ENCODE data around the gene NT5C1A.

Gene NT5C1A

GRCh38 chr1:39671793-39672550 lies at the start of gene NT5C1A:
TSS of gene NT5C1A (minus strand) at chr1:39672107. CDS start at chr1:39672038, 69 bp downstream.
- no peak for TF ChIP-seq Cebpa-rat (IDR thresholded peaks at IDR 0.05)
- Histone ChIP-seq H3K9ac (peak within 1 kb of the TSS; percentile 49 to 78 (median 70)), H3K36me3 (no peaks in the 10 kb centered on the region), H3K4me2 (peak within 1 kb of the TSS; percentile 95 to 100 (median 99)), H3K9me3 (replicated peaks in 1 of 11) (no peaks in the 10 kb centered on the region), H3K27me3 (peaks cover 20 to 28% (median 23%) of the 10 kb centered on the region in 11 experiments), H4K20me1 (peaks cover 0 to 7% (median 0%) of the 10 kb centered on the region in 11 experiments; a peak in 2 of 22 replicates), H3K4me3 (peak within 1 kb of the TSS; percentile 54 to 74 (median 64)), H3K27ac (0 out of 22 replicates have a peak within 1 kb of the TSS, but pooled peaks of 1 of the 11 experiments have one; percentile 6), H3K4me1 (peaks cover 12 to 33% (median 30%) of the 10 kb centered on the region in 10 experiments)

- Histone ChIP-seq H3K27ac (no peak overlapping the region), H3K4me3 (no peak overlapping the region), H3K4me2 (no peak overlapping the region), H3K4me1 (peaks cover 0 to 7% (median 0%) of the 10 kb centered on the region in 10 experiments; a peak in 3 of 20 replicates), H3K36me3 (no peaks in the 10 kb centered on the region), H3K9me3 (replicated peaks in 1 of 11) (no peaks in the 10 kb centered on the region), H3K9ac (no peak overlapping the region), H3K27me3 (peaks cover 0 to 6% (median 0%) of the 10 kb centered on the region in 11 experiments; a peak in 3 of 22 replicates), H4K20me1 (no peaks in the 10 kb centered on the region)
- no peak for TF ChIP-seq Cebpa-rat (IDR thresholded peaks at IDR 0.05)
Measured at GRCh38 chr1:39721664-39722063, 49.8 kb upstream of the NT5C1A start.

- Histone ChIP-seq H3K36me3 (no peaks in the 10 kb centered on the region), H3K4me3 (no peak overlapping the region), H3K4me2 (peak overlapping the region in 2 of 11 experiments; percentile 7 to 35; a peak in 1 of 22 replicates), H4K20me1 (no peaks in the 10 kb centered on the region), H3K4me1 (peaks cover 0 to 7% (median 0%) of the 10 kb centered on the region in 10 experiments; a peak in 3 of 20 replicates), H3K9ac (peak overlapping the region in 2 of 11 experiments; percentile 15 to 48; a peak in 2 of 22 replicates), H3K9me3 (replicated peaks in 1 of 11) (no peaks in the 10 kb centered on the region), H3K27me3 (no peaks in the 10 kb centered on the region), H3K27ac (peak overlapping the region in 2 of 11 experiments; percentile 37 to 68; a peak in 3 of 22 replicates)
- TF ChIP-seq Cebpa-rat (IDR thresholded peaks at IDR 0.05): no peak
Measured at GRCh38 chr1:39720094-39720999, 48.4 kb upstream of the NT5C1A start.

GRCh38 chr1:39717809-39718208 lies 45.9 kb upstream of the NT5C1A start:
- no peaks in the 10 kb centered on the region for H4K20me1 ChIP-seq
- 0 out of 22 replicates have a peak overlapping the region, but pooled peaks of 1 of the 11 experiments have one; percentile 6 for H3K9ac ChIP-seq
- no peaks in the 10 kb centered on the region for H3K9me3 ChIP-seq (replicated peaks in 1 of 11)
- H3K27me3 ChIP-seq: no peaks in the 10 kb centered on the region
- H3K4me3 ChIP-seq: no peak overlapping the region
- peaks cover 0 to 12% (median 9%) of the 10 kb centered on the region in 10 experiments; a peak in 14 of 20 replicates for H3K4me1 ChIP-seq
- no peak overlapping the region for H3K27ac ChIP-seq
- H3K36me3 ChIP-seq: no peaks in the 10 kb centered on the region
- H3K4me2 ChIP-seq: no peak overlapping the region
- no peak for TF ChIP-seq Cebpa-rat (IDR thresholded peaks at IDR 0.05)

- no peak overlapping the region for H3K4me3 ChIP-seq
- 0 out of 22 replicates have a peak, but pooled peaks cover 0 to 6% (median 0%) of the 10 kb centered on the region in 11 experiments for H3K9me3 ChIP-seq (replicated peaks in 1 of 11)
- H4K20me1 ChIP-seq: no peaks in the 10 kb centered on the region
- no peak overlapping the region for H3K9ac ChIP-seq
- no peaks in the 10 kb centered on the region for H3K36me3 ChIP-seq
- no peaks in the 10 kb centered on the region for H3K27me3 ChIP-seq
- TF ChIP-seq Cebpa-rat (IDR thresholded peaks at IDR 0.05): no peak
- H3K4me1 ChIP-seq: peaks cover 0 to 10% (median 8%) of the 10 kb centered on the region in 10 experiments; a peak in 11 of 20 replicates
- peak overlapping the region in 1 of 11 experiments; percentile 34; a peak in 1 of 22 replicates for H3K4me2 ChIP-seq
- no peak overlapping the region for H3K27ac ChIP-seq
Measured at GRCh38 chr1:39713557-39713956, 41.6 kb upstream of the NT5C1A start.

DNA sequence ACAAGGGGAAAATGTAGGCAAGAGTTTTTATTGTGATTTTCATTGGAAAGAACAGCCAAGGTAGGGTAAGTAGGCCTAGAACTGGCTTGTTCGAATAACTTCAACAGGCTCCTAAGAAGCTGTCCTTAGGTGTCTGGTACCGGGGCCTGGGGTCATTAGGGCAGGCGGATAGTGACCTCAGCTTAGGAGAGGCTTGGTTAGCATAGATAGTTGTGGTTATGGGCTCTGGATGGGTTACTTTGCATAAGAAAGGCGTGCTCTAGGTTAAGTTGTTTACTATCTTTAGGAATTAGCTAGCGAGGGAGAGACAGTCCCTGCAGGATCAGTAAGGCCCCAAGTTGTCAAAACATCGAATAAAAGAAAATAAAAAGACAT lies 40.0 kb upstream of the NT5C1A start:
- H3K4me2 ChIP-seq: no peak overlapping the region
- H3K4me3 ChIP-seq: no peak overlapping the region
- 0 out of 22 replicates have a peak, but pooled peaks cover 0 to 6% (median 0%) of the 10 kb centered on the region in 11 experiments for H3K9me3 ChIP-seq (replicated peaks in 1 of 11)
- no peaks in the 10 kb centered on the region for H4K20me1 ChIP-seq
- H3K9ac ChIP-seq: no peak overlapping the region
- no peak for TF ChIP-seq Cebpa-rat (IDR thresholded peaks at IDR 0.05)
- no peaks in the 10 kb centered on the region for H3K36me3 ChIP-seq
- no peak overlapping the region for H3K27ac ChIP-seq
- H3K27me3 ChIP-seq: no peaks in the 10 kb centered on the region
- H3K4me1 ChIP-seq: peaks cover 0 to 15% (median 9%) of the 10 kb centered on the region in 10 experiments; a peak in 13 of 20 replicates

DNA sequence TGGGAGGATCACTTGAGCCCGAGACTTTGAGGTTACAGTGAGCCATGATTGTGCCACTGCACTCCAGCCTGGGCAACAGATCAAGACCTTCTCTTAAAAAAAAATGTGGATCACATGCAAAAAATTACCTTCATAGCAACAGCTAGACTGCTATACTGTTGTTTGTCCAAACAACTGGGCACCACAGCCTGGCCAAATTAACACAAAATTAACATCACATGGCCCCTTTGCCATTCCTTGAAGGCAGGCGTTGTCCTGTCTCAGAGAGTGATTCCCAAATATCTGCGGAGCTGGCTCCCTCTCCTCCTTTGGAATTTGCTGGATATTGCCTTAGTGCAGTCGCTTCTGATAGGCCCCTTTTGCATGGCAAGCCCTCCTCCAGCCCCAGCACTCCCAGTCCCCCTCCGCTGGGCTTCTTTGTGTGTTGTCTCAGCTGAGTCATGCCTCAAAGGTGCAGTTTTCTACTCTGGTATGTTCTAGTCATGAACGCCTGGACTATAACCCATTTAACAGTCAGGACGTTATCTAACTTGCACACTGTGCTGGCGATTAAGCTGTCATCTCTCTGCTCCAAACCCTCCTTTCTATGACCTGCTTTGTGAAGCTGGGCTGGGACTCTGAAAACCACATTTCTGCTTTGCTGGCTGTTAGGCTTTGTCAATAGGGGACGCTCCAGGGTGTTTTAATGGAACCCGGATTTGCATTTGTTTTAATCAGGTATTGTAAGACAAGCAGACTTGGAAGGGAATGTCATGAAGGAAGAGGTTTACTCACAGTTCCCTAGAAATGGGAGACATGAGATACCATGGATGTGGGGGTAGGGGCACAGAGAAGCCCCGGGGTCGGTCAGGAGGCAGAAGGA lies 39.4 kb upstream of the NT5C1A start:
- Histone ChIP-seq H3K4me3 (no peak overlapping the region), H3K4me1 (peaks cover 0 to 21% (median 13%) of the 10 kb centered on the region in 10 experiments; a peak in 18 of 20 replicates), H3K27me3 (no peaks in the 10 kb centered on the region), H3K9ac (no peak overlapping the region), H3K4me2 (no peak overlapping the region), H3K27ac (no peak overlapping the region), H3K36me3 (no peaks in the 10 kb centered on the region), H3K9me3 (replicated peaks in 1 of 11) (0 out of 22 replicates have a peak, but pooled peaks cover 0 to 6% (median 0%) of the 10 kb centered on the region in 11 experiments), H4K20me1 (no peaks in the 10 kb centered on the region)
- no peak for TF ChIP-seq Cebpa-rat (IDR thresholded peaks at IDR 0.05)

GRCh38 chr1:39707506-39707905 lies 35.6 kb upstream of the NT5C1A start:
- no peak for TF ChIP-seq Cebpa-rat (IDR thresholded peaks at IDR 0.05)
- Histone ChIP-seq H3K4me3 (no peak overlapping the region), H3K4me2 (peak overlapping the region in 2 of 11 experiments; percentile 3 to 59; a peak in 1 of 22 replicates), H3K36me3 (no peaks in the 10 kb centered on the region), H3K4me1 (peaks cover 0 to 25% (median 14%) of the 10 kb centered on the region in 10 experiments; a peak in 17 of 20 replicates), H3K9me3 (replicated peaks in 1 of 11) (0 out of 22 replicates have a peak, but pooled peaks cover 0 to 6% (median 0%) of the 10 kb centered on the region in 11 experiments), H4K20me1 (no peaks in the 10 kb centered on the region), H3K9ac (no peak overlapping the region), H3K27ac (no peak overlapping the region), H3K27me3 (no peaks in the 10 kb centered on the region)
